NT2/D1 (cell line): ENCODE measurements around the gene MRPL2.

ENCODE experiments used
- YY1 ChIP-seq: IDR thresholded peaks from 2 replicates; pipeline ENCODE4 v1.6.1; 2011; ENCODE audit not compliant: insufficient read length, insufficient read depth
- ZNF274 ChIP-seq: IDR thresholded peaks from 2 replicates; pipeline ENCODE4 v1.6.1; 2011; ENCODE audit warnings: mild to moderate bottlenecking, low read depth, low read length

DNA sequence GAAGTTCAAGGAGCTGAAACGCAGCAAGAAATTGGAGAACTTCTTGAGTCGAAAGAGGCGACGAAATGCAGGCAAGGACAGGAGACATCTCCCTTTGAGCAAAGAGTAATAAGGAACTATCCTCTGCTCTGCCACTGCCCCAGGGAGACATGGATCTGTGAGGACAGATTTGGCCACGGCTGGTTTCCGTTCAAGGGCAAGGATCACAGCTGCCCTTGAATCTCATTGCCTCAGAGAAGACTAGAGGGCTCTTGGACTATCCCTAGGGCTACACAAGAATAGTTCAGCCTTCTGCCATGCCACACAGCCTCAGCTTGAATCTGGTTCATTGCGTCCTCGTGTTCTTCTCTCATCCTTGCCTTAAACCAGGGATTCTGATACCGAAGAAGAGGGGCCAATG lies 30.1 kb downstream of the MRPL2 start:
- TF ChIP-seq ZNF274, result no peak
- no peak for TF ChIP-seq YY1
